HG03103 (cell line): ENCODE data around the gene AHI1.

Experiments
- ATAC-seq: cut with Tn5 transposase; IDR thresholded peaks from one replicate; pipeline ENCODE4 v1.9.1; 2021; ENCODE audit warnings: low read depth; ENCODE audit not compliant: unreplicated experiment

AHI1 gene

DNA sequence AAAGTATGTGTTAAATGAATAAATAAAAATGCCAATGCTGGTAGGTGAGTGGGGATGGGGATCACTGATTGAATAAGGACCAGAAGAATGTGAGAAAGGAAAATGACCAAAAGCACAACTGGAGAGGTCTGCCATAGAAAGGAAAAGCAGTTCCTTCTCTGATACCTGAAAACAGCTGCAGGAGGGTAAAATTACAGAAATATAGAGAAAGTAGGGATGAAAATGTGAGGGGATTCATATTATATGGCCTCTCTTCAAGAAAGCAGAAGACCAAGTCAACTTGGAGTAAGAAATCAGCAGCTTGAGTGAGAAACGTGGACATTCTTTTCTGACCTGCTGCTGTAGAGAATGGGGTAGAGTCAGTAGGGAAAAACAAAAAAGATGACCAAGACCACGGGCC lies 191.4 kb downstream of the AHI1 start:
- no peak for ATAC-seq

DNA sequence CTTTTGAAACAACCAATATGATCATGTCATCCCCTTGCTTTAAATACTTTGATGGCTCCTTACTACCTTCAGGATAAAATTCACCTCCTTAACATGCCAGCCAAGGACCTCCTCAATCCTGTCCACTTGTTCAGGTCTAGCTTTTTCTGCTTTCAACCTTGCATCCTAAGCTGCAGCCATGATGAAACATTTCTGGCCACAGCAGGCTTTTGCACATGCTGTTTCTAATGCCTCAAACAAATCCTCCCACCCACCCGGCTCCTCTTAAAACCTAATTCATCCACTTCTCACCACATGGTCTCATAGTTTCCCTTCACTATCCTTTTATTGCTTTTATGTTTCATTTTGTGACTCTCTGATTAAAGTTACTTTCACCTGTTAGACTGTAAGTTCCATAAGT lies 191.9 kb downstream of the AHI1 start:
- no peak for ATAC-seq

DNA sequence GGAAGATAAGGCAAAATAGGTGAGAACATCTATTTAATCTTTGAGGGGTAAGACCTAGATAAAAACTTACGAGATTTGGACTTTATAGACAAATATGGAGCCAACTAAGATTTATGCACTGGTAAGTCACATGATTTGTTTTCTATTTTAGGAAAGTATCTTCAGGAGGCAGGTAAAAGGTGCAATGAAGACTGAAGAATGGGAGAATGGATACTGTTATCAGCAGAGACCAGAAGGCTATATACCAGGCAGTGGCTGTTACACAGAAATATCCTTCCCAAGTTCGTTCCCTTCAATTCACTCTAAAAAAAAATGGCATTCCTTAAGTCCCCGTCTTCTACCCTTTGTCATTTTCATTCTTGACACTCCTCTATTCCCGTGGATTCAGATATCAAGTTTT lies 192.7 kb downstream of the AHI1 start:
- no peak for ATAC-seq

DNA sequence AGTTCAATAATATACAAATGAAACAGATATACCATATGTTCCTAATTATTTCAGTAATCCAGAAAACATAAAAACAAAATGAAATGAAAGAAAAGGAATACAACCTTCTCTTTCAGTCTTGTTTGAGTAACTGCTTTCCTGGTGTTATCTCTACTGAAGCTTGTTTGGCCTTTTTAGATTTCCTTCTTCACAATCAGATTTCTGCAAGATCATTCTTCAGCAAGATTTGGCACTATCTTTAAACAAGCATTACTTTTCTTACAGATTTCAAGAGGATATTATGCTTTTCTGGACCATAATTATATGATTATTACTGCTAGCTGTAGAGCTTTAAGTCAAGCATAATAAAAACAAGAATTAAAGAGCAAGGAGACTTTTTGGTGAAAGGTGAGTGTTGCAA lies 196.2 kb downstream of the AHI1 start:
- no peak for ATAC-seq

DNA sequence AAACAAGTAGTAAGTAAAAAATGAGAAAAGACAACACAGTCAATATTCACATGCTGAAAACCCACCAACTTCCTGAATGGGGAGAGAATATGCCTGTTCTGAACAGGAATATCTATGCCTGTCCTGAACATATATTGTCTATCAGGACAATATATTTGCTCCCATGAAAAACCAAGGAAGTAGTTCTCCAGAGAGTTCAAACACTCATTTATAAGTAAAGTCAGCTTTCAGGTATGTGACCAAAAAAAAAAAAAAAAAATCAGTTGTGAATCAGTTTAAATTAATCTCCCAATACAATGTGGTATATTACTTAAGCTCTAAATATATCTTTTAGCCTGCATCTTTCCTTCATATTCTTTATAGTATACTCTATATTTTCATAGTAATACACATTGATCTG lies 197.0 kb downstream of the AHI1 start:
- no peak for ATAC-seq

DNA sequence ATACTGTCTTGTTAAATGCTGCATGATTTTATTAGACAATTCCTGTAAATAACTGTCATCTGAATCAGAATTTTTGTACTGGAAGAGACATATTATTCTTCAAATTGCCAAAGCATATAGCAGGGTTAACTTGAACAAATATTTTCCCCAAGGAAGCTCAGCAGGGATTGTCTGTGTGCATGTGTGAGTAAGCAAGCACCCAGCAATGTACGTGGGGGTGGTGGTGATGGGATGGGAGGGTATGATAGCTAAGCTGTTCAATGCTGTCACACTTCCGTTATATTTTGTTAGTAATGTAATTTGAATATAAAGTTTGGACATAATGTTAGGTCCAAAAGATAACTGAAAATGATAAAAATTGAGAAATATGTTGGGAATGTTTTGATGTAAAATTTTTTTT lies 198.3 kb downstream of the AHI1 start:
- no peak for ATAC-seq

DNA sequence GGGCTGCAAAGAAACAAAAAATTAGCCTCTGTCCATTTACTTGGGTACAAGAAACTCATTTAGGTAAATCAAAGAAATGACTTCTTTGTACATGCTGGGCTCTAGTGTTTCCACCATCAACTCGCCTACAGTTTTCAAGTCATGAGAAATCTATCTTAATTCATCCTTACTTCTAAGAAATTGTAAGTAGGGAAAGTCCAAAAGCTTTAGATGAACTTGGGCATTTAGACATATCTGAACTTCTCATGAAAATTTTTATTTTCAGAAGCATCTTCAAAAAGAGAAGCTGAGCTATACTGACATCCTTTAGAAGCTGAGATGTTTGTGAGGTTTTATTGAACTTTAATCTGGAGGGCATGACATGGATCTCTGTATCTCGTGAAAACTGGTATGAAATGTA lies 199.1 kb downstream of the AHI1 start:
- ATAC-seq = no peak

DNA sequence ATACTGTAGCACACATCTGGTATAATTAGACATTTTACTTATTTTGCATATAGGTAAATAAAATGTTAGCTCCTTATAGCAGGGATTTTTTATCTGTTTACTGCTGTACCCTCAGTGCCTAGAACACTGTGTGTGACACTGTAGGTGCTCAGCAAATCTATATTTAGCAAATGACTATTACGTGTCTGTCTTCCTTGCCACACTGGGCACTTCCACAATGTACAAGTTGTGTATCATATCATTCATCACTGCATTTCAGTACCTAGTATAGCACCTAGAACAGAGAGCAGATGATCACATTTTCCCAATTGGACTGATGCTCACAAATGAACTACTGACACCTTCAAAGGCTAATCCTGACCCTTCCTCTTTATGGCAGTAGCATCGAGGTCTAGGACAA lies 200.8 kb downstream of the AHI1 start:
- no peak for ATAC-seq

DNA sequence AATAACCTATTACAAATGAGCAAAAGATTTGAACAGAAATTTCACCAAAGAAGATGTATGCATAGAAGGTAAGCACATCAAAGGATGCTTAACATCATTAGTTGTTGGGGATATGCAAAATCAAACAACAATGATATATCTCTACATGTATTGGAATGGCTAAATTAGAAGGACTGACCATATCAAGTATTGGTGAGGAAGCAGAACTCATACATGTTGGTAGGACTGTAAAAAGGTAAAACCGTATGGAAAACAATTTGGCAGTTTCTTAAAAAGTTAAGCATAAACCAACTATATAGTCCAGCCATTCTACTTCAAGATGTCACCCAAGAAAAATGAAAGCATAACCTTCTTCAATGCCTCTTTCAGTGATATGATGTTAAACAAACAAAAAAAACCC lies 202.5 kb downstream of the AHI1 start:
- no peak for ATAC-seq

DNA sequence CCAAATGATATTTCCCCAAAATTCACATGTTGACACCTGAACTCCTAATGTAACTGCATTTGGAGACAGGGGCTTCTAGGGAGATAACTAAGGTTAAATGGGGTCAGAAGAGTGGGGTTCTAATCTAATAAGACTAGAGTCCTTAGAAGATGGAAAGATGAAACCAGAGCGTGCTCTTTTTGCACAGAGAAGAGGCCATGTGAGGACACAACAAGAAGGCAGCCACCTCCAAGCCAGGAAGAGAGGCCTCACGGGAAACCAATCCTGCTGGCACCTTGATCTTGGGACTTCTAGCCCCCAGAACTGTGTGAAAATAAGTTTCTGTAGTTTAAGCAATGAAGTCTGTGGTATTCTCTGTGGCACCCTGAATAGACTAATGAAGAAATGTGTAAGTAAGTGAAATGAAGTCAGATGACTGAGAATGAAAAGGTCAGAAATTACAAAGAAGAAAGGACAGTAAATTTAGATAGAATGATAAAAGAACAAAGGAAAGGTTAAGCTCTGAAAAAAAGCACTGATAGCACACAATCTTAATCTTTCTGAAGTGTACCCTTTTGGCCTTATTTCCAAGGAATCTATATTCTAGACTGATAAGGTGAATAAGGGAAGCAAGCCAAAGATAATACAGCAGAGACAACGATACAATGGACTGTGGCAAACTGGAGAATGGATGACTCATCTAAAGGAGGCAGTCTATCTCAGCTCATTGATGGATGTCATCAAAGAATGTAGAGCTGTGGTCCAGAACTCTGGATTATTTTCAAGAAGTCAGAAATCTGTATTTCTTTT lies 206.1 kb downstream of the AHI1 start:
- no peak for ATAC-seq

DNA sequence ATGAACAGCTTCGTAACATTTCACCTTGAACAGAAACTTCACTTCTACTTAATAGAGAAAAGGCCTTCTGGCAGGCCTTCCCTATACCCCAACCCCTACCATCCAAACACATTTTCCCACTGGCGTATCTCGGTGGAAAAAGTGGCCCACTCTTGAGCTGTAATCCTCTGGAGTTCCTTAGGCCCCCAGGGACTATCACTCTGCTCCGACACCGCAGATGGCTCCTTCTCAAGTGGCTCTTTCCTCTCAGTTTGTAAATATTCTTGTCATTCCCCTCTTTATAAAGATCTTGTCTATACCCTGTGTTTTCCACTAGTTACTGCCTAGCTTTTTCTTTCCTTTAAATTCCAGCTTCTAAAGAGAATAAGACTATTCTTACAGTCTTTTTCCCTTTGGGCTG lies 207.7 kb downstream of the AHI1 start:
- ATAC-seq = no peak

DNA sequence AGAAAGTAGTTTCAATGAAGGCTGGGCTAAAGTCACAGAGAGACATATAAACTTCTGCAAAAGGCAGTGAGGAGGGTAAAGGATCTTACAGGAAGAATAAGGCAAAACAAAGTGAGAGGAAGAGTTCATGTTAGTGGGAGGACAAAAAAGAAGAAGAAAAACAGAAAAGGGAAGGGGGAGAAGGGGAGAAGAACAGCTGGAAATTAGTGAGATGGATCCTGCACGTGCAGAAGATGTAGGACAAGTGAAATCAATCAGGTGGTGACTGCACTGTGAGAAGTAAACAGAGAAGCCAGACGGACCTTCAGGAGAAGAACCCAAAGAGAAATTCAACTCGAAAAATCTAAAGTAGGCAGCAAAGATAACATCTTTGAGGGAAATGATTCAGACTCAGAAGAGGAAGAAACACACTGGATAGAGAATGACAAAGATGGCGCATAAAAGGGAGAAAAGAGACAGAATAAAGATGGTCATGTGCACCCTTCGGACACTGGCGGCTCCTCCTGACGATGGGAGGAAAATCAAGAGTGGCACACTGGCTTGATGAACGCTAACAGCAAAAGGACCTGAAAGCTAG lies 210.5 kb downstream of the AHI1 start:
- ATAC-seq = no peak

DNA sequence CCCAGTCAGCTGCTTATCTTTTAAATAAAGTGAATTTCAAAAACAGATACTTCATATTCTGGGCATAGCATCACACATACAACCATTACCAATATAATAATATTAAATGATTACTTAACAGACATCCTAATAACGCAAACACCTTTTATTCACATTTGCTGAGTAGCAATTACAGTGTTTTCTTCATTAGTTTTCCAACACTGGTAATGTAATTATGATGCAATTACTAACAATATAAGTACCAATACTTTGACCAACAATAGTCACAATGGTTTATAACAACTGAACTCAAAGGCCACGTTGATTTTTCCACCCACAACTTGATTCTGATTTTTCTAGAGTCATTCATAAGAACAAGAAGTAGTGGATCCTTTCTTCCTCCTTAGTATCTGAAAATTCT lies 212.4 kb downstream of the AHI1 start:
- ATAC-seq = no peak

DNA sequence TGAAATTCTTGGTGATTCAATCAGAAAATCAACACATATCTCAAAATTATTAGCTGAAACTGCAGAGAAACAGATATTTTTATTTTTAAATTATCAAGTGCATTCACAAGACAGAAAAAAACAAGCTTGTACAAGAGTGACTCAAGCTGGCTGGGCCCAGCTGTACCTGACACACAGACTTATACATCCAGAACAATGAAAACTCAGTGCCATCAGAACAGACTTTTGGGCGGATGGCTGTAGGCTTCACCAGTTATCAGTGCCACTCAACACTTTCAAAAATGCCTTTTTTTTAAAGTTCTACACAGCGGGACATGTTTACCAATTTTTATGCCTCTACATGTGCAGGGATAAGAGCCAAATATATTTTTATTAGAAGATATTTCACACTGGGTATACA lies 213.6 kb downstream of the AHI1 start:
- no peak for ATAC-seq

DNA sequence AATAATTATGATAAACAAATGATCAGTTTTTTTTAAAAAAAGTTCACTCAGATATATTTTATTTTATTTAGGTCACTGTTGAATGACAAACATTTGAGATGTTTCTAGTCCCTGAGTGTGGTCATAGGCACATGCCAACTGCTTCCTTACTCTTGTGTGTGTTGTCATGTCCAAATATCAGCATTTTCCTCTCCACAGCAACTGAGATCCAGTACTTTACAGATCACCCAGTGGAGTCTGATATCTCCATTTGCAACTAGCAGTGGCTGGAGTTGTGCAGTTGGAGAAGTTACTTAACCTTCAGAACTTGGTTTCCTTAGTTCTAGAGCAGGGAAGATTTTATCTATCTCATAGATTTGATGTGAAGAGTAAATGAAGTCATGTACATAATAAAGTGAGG lies 215.1 kb downstream of the AHI1 start:
- ATAC-seq = no peak

DNA sequence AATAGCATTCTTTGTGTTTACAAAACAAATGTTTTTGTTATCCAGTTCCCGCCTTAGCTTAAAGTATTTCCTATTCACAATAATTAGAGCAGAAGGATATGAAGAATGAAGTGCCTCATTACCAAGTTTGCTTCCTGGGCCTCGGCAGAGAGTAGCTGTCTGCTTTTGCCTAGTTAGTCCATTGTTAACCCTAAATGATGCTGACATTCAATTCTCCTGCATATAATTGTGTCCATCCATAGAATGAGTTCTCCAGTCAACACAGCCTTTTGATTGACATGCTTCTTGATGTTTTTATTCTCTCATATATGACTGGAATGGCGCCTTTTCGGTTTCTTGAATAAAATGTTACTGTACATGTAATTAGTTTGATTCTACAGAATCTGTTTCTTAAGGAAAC lies 215.6 kb downstream of the AHI1 start:
- no peak for ATAC-seq

DNA sequence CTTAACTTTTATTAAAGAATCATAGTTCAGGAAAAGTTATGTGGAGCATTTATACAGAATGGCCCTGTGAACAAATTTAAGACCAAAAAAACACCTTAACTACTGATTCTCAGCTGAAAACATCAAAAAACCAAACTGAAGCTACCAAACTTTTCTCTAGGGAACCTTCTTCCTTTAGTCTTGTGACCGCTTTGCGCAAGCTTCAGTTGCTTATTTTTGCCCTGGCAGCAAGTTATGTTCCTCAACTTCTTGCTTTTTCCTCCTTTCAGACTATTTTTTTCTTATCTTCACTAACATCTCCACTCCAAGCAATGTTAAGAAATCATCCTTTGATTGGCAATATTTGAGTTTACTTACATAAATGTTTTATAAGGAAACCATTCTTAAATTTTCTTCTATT lies 216.3 kb downstream of the AHI1 start:
- no peak for ATAC-seq

DNA sequence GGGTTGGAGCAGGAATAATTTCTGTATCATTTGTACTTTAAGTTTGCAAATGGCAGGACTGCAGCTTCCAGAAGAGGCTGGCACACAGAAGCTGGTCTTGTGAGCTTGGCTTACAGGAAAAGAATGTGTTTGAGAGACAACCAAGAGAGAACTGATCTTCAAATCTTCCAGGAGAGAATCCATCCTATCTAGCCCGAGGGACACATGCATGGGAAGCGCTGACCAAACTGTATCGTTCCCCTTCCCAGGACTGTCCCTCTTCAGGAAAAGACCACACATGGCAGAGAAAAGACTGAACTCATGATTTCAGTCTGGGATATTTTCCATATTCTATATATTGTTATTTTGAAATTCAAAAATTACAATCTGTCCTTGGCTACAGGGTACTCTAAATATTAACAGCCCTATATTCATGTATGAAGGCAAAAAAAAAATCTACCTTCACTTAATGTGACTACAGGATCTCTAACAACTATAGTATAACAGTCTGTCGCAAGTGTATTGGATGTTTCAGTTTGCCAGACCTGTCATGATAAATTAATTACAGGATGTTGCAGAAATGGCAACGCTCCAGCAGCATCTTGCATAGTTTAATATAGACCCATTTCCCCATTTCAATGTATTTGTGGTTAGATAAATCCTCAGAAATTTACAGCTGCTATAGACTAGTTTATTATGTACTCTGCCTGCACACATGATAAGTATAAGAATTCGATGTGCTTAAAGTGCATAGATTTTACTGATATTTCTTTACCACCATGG lies 217.0 kb downstream of the AHI1 start:
- ATAC-seq = no peak

DNA sequence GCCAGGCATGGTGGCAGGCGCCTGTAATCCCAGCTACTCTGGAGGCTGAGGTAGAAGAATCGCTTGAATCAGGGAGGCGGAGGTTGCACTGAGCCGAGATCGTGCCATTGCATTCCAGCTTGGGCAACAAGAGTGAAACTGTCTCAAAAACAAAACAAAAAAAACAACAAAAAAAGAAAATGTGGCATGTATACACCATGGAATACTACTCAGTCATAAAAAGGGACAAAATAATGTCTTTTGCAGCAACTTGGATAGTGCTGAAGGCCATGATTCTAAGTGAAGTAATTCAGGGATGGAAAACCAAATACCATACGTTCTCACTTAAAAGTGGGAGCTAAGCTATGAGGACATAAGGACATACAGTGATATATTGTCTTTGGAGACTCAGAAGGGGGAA lies 220.1 kb downstream of the AHI1 start:
- ATAC-seq = no peak

DNA sequence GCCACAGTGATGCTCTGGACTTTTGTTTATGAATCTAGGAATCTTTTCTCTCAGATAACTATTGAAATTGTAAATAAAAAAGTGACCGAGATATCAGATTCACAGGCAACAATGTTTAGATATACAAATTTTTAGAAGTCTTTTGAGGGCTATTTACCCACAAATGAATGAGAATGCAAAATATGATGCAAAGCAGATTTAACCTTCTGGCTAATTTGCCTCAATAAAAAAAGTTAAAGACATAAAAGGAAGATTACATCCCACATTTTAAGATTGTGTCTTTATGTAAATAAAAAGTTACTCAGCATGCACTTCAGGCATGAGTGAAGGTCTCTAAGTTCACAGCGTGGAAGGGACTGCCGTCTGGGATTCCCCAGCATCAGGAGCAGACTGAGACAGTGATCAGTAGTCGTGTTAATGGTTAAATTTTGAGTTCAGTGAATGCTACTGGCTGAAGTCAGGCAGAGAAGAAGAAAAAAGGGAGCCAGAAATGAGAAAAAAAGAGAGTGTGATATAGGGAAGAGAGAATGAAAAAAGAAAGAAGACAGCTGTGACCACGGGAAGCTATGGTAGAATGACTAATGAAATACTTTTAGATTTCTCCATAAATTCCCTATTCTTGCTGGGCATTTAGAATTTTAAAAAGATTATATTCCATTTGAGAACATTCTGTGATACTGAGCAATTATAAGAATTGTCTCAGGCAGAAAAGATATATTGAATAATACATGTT lies 222.8 kb downstream of the AHI1 start:
- ATAC-seq = no peak

DNA sequence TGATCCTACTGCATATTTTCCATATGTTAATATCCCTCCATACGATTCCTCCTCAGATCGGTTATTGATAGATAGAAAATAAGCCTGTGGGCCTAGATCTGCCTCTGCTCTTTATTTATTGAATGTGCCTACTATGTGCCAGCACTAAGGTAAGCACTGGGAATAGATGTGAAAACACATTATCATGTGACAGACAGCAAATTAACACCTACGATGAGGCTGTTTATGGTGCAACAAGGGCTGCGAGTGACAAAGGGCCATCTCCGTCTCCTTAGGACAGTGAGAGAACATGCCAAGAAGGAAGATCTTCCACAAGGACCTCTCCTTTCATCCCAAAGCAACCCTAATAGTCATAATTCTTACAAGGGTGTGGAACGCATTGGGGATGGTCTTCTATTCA lies 225.9 kb downstream of the AHI1 start:
- no peak for ATAC-seq
